HG03354 (cell line): ENCODE data around the gene CRB2.

Source experiments
- ATAC-seq: cut with Tn5 transposase; IDR thresholded peaks from one replicate; pipeline ENCODE4 v1.9.1; 2021; ENCODE audit warnings: mild to moderate bottlenecking; ENCODE audit not compliant: unreplicated experiment, poor library complexity, severe bottlenecking

The CRB2 gene

DNA sequence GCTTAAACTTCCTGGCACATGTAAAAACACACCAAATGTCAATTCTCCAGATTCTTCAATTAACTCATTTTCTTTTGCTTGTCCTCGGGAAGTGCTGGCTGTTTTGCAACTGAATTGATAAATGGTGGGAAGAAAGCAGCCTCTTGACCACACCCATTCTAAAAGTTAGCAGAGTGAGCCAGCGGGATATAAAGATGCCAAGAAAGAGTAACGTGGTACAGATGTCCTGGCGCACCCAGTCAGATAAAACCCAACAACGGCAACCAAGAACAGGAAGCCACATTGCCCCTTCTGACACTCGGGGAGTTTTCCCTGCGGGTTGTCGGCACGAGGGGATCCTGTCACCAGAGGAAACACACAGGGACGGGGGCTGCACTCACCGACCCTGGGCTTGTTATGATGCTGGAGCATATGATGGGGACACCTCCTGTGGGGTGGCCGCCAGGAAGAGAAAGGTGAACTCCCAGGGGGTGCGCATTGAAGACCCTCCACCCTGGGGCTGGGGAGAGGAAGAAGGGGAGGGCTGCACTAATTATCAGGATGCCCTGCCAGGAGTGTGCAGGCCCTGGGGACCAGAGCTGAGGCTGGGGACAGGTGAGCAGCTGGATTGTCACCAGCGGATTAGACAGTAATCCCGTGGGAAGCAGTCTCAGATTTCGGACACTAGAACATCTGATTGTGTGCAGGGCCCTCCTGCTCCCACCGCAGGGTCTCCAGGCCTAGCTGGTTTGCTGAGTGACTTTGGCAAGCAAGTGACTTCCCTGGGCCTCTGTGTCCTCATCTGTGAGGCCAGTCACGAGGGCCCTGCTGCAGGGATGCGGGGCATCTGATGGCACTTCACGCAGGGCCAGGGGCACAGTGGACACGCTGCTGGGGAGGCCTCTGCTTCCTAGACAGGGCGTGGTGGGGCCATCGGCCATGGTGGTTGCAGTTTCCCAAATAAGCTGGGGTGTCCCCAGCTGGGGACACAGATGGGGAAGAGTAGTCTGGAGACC, 59.2 kb downstream of the CRB2 start:
- no peak for ATAC-seq

DNA sequence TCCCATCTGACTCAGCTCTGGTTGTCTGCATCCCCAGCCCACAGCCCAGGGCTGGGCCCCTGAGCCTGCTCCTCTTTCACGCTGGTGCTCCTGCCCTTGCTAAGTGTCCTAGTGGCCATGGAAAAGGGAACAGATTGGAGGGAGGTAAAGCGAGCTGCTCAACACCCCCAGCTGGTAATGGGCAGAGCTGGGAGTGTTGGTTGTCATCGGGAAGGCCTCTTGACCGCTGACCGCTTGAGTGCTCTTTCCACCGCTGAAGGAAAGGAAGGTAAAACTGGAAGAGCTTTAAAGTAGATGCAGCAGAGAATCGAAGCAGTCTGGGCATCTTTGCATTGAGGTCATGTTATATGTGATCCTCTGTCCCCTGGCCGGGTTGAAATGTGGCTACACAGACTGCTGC, 60.2 kb downstream of the CRB2 start:
- ATAC-seq, result no peak

DNA sequence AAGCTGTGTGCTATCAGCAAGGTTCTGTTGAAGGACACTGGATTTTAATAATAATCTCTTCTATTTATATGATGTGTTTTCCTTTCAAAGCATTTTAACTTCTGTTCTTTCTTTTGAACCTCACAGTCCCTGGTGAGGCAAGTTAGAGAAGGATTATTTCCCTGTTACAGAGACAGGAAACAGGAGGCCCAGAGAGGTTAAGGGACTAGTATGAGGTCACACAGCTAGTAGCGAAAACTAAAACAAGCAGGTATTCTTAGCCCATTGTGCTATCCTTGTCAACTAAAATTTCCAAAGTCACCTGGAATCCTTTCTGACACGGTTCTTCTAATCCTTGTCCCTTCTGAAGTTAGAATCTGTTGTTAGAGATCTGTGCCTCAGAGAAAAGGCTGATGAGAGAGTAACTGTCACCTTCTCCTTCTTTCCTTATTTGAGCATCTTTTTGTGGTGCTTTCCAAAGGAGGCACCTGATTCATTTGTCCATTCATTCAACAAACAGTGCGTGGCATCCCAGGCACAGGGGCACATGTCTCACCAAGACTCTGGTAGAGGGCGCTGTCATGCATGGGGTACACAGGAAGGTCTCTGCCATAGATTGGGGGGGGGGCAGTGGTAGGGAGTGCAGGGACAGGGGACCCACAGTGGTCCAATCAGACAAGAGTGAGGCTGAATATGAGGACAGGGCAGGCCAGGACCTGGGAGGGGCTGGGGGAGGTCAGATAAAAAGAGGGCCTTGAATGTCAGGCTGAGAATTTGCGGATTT, 61.5 kb downstream of the CRB2 start:
- no peak for ATAC-seq

DNA sequence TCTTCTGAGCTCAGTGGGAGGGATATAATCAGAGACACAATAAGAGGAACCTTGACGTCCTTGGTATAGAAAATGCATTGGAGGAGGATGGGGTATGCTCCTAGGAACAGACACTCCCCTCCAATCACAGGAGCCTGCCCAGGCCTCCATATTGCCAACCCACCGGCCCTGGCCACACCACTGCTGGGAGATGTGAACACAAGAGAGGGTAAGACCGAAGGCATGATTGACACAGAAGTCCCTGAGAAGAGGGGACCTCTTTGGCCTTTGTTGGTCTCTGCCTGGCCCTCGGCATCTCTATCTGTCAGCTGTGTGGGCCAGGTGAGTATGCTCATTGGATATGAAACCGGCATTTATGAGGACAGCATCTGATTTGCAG, 62.0 kb downstream of the CRB2 start:
- ATAC-seq, result no peak

DNA sequence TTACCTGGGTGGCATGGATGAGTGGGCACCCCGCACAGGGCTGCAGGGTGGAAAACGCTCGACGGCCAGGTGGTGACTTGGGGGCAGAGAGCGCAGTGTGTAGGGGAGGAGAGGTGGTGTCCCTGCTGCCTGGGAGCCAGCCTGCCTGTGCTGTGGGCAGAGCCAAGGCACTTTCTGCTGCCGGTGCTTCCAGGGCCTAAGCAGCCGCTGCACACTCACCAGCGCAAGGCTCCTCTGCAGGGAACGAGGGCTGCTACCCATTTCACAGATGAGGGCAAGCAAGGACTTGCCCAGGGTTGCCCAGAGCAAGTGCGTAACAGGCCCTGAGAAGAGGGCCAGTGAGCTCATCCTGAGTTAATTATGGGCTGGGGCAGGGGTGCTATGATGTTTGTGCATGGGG, 62.5 kb downstream of the CRB2 start:
- no peak for ATAC-seq

DNA sequence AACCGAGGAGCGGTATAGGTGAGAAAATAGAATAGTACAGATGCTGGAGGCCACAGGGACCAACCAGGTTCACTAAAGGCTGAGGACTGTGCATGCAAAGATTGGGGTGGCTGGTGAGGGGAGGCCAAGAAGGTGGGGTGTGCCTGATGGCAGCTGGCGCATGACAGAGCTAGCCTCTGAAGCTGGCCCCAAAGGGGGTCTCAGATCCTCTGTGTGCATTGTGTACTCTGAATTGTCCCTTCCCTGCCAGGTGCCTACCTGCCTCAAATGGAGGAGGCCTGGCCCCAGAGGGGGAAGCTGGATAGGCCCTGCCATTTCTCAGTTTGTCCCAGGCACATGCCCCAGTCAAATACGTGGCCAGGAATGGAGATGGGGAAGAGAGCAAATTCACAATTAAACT, 63.1 kb downstream of the CRB2 start:
- no peak for ATAC-seq

DNA sequence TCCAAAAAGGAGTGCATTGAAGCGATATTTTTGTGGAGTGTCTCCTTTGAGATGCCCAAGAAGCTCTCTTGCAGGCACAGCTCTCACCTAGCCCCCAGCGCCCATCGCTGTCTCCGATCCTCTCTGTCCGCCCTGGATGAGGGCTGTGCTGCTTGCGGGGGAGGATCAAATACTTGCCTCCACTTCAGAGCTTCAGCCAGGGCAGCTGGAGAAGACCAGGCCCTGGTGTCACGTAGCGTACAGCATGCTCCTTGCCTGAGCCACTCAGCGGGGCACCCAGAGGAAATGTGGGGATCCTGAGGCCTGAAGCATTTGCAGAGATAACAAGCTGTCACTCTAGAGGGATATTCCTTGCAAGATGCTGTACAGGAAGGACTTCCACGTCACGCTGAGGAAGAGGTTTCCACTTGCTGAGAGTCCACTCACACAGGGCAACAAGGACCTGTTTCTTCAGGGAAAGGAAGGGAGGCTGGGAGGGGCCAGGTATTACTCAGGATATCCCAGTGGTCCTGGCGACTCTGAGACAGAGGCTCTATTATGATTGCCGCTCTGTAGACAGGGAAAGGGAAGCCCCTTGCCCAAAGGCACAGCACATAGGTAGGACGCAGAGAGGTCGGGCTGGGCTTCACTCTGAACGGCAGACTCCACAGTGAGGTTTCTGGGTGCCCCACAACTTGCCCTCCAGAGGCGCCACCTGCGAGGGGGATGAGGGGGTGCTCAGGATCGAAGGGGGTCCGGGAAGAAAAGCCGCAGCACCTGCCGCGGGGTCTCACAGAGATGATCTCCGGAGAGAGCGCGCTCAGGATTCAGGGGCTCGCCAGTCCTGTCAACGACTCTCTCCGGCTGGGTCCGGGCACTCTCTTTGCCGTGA, 64.0 kb downstream of the CRB2 start:
- ATAC-seq, result no peak

DNA sequence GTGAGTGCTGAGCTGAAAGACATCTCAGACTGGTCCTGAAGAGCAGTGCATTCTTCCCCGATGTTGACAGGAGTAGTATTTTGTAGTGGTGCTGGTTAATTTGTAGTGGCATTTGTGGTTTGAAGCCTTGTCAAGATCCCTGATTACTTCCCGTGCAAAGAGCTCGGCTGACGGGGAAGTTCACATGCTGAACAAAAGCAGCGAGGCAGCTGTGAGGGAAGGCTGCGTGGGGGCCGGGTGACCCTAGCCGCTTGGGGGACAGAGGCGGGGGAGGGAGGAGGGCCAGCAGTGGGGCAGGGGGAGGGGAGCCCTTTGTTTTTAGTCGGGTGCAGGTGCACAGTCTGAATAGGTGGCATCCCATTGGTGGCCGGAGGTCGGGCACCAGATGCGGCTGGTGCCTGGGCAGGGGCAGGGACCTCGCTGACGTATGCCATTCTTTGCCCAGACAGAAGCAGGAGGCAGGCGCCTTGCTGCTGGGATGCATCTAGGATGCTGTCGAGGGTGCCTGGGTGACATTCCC, 64.7 kb downstream of the CRB2 start:
- no peak for ATAC-seq

DNA sequence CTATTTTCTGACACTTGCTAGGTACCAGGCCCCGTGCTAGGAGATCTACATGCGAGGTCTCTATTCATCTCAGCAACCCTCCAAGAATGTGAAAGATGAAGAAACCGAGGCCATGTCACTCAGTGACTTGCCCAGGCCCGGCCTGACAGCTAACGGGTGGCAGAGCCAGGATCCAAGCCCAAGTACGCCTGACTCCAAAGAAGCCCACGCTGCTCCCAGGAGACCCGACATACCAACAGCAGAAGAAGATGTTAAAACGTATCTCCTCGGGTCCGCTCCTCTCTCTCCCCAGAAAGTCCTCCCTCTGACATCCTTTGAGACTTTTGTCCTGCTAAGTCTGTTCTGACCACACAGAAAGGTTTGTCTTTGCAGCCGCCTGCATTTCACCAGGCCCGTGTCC, 65.2 kb downstream of the CRB2 start:
- no peak for ATAC-seq

DNA sequence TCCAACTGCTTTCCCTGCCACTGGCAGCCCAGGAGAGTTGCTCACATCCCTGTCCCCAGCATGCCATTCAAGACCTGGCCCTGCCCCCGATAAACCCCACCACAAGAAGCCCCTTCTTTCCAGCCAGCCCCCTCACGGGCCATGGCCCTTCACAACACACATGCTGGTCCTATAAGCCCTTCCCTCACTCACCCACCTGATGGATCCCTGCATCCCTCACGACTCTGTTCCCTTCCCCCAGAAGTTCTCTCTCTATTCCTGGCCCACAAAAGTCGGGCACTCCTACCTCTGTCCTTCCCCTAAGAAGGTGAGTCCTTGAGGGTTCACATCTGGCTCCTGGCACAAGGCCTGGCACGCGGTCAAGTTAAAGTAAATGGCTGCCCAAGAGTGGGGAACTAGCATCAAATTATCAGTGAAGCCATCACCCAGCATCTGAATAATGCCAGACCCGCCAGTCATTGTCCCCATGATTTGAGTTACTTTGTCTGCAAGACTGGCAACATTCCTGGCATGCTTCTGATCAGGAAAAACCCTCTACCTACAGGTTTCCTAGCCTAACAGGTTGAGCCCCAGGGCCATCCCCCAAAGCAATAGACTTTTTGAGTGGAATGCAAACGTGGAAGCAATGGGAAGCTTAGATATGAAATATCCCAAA, 65.9 kb downstream of the CRB2 start:
- ATAC-seq, result no peak

DNA sequence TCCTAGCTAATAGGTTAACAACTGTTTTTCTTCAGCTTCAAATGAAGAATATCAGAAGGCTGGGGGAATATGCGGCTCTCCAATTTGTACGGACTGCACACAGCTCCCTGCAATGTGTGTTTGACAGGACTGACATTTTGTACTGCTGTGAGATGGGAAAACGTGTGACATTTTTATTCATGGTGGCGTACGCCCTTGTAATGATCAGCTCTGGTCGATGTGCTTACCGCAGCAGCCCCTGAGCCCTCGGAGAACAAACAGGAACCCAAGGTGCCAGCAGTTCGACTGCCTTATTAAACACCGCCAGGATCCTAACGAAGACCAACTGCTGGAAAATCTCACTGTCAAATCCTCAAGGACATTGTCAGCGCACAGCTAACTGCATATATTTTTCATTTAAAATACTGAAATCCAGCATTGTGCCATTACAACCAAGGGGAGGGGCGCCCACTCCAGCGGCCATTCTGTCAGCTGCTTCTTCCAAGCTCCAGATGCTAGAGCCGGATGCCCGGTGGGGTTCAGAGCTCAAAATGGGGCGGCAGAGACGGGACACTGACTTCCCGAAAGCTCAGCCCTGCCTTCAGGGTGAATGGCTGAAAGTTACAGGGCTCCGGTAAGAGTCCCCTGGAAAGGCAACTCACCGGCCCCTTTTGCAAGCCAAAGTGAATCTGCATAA, 66.8 kb downstream of the CRB2 start:
- ATAC-seq, result no peak

DNA sequence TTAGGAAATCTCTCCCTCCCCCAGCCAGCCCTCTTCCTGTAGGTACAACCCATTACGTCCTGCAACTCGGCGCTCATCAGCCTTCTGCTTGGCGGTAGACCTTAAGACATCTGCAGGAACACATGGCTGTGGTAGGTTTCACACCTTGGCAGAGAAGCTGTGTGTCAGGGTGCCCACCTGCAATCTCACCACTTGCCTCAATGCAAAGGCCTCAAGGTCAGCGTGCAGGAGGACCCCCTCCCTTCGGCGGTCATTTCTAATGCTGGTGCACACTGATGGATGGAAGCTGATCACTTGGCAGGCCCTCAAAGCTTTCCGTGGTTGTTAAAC, 67.3 kb downstream of the CRB2 start:
- ATAC-seq, result no peak

DNA sequence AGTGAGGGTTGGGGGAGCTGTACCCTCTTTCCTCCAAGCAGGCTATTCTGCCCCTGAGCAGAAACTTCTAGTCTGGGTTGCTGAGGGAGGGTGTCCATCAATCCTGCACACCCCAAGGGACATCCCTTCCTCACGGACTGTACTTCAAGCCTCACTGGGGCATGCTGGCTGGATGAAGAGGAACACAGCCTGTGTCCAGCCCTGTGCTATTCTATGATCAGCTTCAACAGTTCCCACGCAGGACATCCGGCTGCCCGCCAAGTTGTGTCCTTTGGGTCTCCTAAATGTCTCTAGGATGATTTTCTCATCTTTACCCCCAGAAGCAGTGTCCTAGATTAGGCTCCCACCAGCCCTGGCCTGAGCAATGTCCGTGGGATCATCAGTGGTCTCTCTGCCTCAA, 68.1 kb downstream of the CRB2 start:
- no peak for ATAC-seq

DNA sequence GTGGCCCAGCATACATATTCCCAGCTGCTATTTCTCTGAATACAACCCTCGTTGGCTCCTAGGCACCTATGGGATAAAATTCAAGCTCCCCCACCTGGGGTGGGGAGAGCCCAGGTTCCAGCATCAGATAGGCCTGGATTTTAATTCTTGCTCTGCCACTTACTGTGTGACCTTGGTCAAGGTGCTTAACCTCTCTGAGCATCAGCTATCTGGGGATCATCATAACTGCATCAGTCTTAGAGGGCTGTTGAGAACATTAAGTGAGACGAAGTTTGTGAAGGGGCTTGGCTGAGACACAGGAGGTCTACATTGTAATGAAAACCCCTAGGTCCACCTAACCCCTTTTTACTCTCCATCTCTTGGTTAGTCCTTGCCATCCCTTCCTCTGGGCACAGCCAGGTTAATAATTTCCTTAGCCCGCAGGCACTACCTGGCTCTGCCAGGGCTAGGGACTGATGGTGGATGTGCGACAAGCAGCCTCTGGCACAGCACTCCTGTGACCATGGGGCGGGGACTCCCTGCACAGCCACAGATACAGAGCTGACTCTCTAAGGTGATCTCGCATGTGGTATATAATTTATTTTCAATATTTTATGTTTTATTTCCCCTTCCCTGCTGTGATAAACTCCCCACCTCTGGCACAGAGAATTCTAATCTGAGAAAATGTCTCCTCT, 68.7 kb downstream of the CRB2 start:
- no peak for ATAC-seq

DNA sequence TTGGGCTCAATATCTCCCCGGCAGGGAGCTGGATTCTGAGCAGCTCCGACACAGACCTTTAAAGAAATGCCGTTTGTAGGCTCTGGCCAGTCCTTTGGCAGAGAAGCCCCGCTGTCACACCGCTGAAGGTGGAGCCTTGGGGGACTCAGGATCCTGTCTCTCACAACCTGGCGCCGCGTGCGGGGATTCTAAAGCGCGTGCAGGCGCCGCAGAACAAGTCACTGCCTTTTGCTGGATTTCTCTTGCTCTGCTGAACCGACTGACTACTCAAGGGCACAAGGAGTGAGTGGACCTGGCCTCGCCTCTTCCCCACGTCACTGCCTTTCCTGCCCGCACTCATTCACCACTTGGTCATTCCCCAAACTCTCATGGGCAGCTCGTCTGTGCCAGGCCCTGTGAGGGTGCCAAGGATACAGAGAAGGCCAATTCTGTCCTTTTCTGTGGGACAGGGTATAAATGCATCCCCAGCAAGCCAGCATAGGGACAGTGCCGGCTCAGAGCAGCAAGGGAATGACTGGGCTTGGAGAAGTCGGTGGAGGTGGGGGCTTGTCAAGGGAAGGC, 69.3 kb downstream of the CRB2 start:
- no peak for ATAC-seq

DNA sequence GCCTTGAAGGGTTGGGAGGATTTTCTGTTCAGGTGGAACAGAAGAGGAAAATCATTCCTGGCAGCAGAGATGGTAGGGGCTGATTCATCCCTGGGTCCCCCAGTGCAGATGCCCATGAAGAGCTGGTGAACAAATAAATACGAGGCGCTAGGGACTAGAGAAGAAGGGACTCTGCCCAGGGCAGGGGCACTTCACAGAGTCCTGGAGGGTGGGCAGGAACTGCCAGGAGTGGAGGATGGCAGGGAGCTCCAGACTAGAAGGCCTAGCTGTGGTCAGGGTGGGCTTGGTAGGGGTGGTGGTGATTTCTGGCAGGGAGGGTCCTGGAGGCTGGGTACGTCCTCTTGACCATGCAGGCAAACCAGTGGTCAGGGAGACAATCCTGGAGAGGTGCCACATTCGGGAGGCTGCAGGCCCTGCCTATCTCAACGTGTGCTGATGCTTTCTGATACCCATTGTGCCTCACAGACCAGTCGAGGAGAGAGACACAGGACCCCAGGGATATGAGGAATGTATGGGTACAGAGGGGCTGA, 69.9 kb downstream of the CRB2 start:
- ATAC-seq, result no peak

DNA sequence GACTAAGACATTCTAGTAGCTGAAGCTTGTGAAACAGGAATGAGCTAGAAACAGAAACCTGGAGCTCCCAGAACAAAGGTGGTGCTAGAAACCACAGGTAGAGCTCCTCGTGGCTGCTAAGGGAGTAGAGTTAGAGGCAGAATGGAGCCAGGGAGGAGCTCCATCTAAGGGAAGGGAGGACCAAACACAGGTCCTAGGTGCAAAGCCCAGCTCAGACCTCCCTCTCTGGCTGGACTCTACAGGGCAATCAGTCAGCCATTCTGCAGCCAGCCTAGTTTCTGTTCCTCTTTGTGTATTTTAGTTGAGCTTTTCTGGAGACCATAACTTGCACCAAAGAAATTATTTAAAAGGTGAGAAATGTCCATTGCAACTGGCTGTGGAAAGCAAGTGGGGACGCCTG, 70.4 kb downstream of the CRB2 start:
- ATAC-seq, result no peak
